K562 (cell line): Measurements from ENCODE around the gene TPGS1. TPM values are rescaled to one million over a fixed set of nuclear protein-coding genes. Genes with fewer than 3 reads are reported as not detected.

Experiments
- CTCF ChIP-seq, 3 experiments: IDR thresholded peaks in 2 of 3; conservative IDR thresholded peaks in 1 of 3; 2 replicates each; pipeline ENCODE4 v1.5.1; 2011 to 2012; ENCODE audit warnings: low read length in 3 of 3, mild to moderate bottlenecking in 3 of 3, control low read depth in 2 of 3, improper control_type of control experiment in 1 of 3, inconsistent platforms in 1 of 3, low read depth in 1 of 3, mixed read lengths in 1 of 3, moderate library complexity in 1 of 3; ENCODE audit not compliant: insufficient read depth in 2 of 3
- EP400 ChIP-seq: fragments of 450-650 bp; IDR thresholded peaks from 2 replicates; pipeline ENCODE4 v1.6.1; 2017; ENCODE audit warnings: antibody characterized with exemption, mild to moderate bottlenecking, moderate library complexity
- ESRRB ChIP-seq: fragments of 250-450 bp; sonication (Bioruptor Pico); IDR thresholded peaks from 2 replicates; pipeline ENCODE4 v1.5.0; 2020; ENCODE audit warnings: mild to moderate bottlenecking, moderate library complexity, borderline replicate concordance
- HMGN3 ChIP-seq: IDR thresholded peaks from 2 replicates; pipeline ENCODE4 v1.6.1; 2011; ENCODE audit warnings: borderline replicate concordance, low read depth, mild to moderate bottlenecking, mixed read lengths, low read length; ENCODE audit not compliant: insufficient read length; ENCODE audit errors: extremely low read depth
- MGA ChIP-seq: fragments of 450-650 bp; IDR thresholded peaks from 2 replicates; pipeline ENCODE4 v1.6.1; 2016; ENCODE audit warnings: mild to moderate bottlenecking, moderate library complexity
- NFE2 ChIP-seq: IDR thresholded peaks from 2 replicates; pipeline ENCODE4 v1.6.1; 2014; ENCODE audit warnings: antibody characterized with exemption, low read depth
- PHF21A ChIP-seq: fragments of 450-650 bp; IDR thresholded peaks from 2 replicates; pipeline ENCODE4 v1.6.1; 2017; ENCODE audit warnings: low read depth, borderline replicate concordance
- SMAD4 ChIP-seq: fragments of 250-450 bp; sonication (Bioruptor Pico); conservative IDR thresholded peaks from 2 replicates; pipeline ENCODE4 v1.8.0; 2021; ENCODE audit warnings: inconsistent platforms, mild to moderate bottlenecking, moderate library complexity
- TAF1 ChIP-seq: IDR thresholded peaks from 2 replicates; pipeline ENCODE4 v1.6.1; 2011; ENCODE audit warnings: mild to moderate bottlenecking, low read length, moderate library complexity; ENCODE audit not compliant: insufficient read depth, control insufficient read depth, severe bottlenecking; ENCODE audit errors: extremely low read depth
- ZBTB43 ChIP-seq: sonication (generic); formaldehyde crosslinking; IDR thresholded peaks from 2 replicates; pipeline ENCODE4 v1.8.0; 2023; ENCODE audit warnings: mild to moderate bottlenecking, missing genetic modification reagents
- ZNF184 ChIP-seq: sonication (generic); formaldehyde crosslinking; IDR thresholded peaks from 2 replicates; pipeline ENCODE4 v1.5.0; 2020; ENCODE audit warnings: missing genetic modification reagents
- polyA plus RNA-seq, 8 experiments: library from polyadenylated mRNA; depleted of rRNA in 4 of 8; stranded (reverse) in 5 of 8; unstranded in 3 of 8; fragments of >200 nt; fragmentation: Nextera tagmentation in 2 of 8; fragmentation: Illumina TruSeq in 1 of 8; extraction: Ambion mirVana in 2 of 8; extraction: Trizol in 1 of 8; gene quantifications; 2 replicates each; pipeline versions ENCODE4 v1.2.1 to v1.2.3, GENCODE V29; 2011 to 2014; ENCODE audit warnings: inconsistent platforms in 1 of 8, missing spikeins in 1 of 8
- total RNA-seq, 7 experiments: library from RNA; depleted of rRNA in 6 of 7; stranded (reverse); fragments of >200 nt in 6 of 7; fragmentation: Illumina TruSeq in 2 of 7; extraction: Trizol in 2 of 7; gene quantifications; 2 replicates each; pipeline versions ENCODE4 v1.2.1 to v1.2.3, GENCODE V29; 2011 to 2021; ENCODE audit warnings: low replicate concordance in 1 of 7

The TPGS1 gene
- total and polyA plus RNA-seq, 9 of the 15 experiments (the other 6 are each of a cell fraction or from before 2014, with no cell fraction given) = 0.30 to 31.6 (median 1.2) TPM; not detected in 2

GRCh38 chr19:532561-533363, 25.5 kb downstream of the TPGS1 start (continued):
- peak; percentile 39; the same call in 1 of the 2 replicates for TF ChIP-seq MGA
- TF ChIP-seq NFE2 = no peak
- TF ChIP-seq SMAD4 (CRISPR knock-in tag) = peak; percentile 41; the same call in 1 of the 2 replicates
- TF ChIP-seq ZBTB43 (CRISPR knock-in tag) = no peak
- no peak for TF ChIP-seq ZNF184
- TF ChIP-seq EP400 = peak; percentile 62
- TF ChIP-seq HMGN3 = peak; percentile 10
- TF ChIP-seq ESRRB = no peak
- peak; percentile 17; the same call in 1 of the 2 replicates for TF ChIP-seq PHF21A
- TF ChIP-seq CTCF (IDR thresholded peaks at IDR 0.05 in 2 of 3, conservative IDR thresholded peaks at IDR 0.05 in 1 of 3; ENCODE audit: insufficient read depth in 2 of 3, low read depth in 1 of 3, low read length in 3 of 3) = peak; percentile 61 to 74 (median 67)
- TF ChIP-seq TAF1 = peak; percentile 55
